ENCODE measurements around the gene VPS8.

Gene VPS8

DNA sequence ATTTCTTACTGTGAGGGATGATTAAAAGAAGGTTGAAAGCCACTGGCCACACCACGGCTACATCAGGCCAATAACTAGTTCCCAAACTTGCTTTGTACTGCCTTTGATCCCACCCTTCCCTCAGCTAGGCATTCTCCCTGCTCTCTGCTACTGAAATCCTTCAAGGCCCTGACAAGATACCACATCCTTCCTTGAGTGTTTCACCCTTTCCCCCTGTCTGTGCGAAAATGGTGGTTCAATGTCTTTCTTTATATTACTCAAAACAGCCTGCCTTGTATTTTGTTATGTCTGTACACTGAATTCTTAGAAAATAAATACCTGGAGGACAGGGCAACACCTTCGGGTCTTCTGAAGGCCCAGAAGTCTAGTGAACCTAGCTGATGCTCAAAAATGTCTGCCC, 932 bp upstream of the VPS8 start:
- no peak for DNase-seq (ENCODE audit: low read depth in 2 of 2)

DNA sequence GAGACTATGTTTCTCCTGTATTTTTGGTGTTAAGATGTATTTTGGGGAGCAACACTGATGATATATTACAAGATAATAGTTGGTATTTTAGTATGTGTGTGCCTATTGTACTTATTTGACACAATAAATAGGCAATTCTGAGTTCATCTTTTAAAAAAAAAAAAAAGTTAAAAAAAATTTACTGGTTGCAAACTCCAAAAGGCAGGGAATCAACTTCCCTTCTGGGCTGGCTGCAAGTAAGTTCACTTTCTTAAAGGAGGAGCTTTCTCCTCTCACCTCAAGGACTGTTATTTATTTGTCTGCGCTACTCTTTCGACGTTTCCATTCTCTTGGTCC, 335 bp upstream of the VPS8 start:
- DNase-seq (ENCODE audit: low read depth in 2 of 2), result no peak

DNA sequence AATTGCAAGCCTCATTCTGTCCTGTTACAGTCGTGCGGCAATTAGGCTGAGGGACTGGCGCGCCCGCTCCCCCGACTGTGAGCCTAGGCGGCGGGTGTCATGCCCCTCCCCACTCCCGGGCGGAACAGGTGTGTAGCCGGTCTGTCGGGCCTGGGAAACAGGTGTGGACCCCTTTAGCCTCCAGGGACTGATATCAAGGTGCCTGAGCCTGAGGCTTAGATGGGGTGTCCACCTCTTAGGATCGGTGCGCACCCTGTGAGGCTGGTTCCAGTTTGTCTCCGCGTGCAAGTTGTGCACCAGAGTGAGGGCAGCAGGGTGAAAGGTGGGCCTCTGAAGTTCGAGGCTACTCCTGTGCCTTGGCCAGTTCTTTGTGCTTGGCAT, 686 bp downstream of the VPS8 start:
- no peak for DNase-seq (ENCODE audit: low read depth in 2 of 2)

DNA sequence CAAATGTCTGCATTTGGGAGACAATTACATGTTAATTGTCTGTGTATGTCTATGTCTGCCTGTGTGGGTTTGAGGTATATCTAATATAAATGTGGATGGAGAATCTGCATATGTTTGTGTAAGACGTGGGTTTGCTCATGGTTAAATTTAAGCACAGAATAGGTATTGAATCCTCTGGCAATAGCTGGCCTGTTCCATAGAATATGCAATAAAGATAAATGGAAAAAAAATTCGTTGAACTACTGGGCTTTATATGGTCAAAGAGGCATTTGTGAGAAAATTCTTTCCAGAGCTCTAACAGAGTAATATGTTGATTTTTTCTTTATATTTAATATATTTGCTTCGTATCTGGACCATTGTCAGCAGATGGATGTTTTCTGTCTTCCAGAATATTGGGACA, 1.4 kb downstream of the VPS8 start:
- no peak for DNase-seq (ENCODE audit: low read depth in 2 of 2)

DNA sequence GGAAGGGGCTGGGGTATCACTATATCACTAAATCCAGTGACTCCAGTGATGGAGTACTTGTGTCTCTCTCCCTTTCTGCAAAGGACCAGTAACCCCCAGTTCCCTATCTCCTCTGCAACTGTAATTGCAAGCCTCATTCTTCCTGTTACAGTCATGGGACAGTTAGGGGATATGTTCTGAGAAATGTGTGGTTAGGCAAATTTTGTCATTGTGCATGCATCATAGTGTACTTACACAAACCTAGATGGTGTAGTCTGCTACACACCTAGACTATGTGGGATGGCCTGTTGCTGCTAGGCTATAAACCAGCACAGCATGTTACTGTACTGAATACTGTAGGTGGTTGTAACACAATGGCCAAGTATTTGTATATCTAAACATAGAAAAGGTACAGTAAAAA, 2.2 kb downstream of the VPS8 start:
- DNase-seq (ENCODE audit: low read depth in 2 of 2), result no peak

DNA sequence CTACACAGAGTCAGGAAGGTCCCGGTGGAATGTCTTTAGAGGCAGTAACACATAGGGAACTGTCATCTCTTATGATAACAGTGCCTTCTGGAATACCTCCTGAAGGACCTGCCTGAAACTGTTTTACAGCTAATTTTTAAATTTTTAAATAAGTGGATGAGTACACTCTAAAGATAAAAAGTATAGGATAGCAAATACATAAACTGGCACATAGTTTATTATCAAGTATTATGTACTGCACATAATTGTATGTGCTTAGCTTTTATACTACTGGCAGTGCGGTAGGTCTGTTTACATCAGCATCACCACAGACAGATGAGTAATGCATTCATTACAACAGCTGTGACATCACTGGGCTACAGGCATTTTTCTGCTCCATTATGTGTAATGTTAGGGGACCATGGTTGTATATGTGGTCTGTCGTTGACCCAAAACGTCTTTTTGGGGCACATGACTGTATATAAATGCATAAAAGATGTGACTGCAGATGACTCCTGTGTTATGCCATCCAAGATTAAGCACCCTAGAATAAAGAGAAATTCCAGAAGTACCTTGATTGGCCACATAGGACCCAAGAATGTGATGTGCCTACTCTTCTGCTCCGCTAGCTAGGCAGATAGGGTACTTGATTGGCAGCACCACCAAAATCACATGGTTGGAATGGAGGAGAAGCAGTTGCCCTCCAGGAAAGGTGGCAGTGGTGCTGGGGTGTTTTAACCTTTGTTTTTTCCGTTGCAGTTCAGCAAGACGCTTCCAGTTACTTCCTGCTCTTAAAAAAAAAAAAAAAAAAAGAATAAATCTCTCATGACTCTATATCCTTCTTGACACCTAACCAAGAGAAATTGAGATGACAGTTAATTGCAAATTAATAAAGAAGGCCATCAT, 3.3 kb downstream of the VPS8 start:
- DNase-seq (ENCODE audit: low read depth in 2 of 2), result no peak

DNA sequence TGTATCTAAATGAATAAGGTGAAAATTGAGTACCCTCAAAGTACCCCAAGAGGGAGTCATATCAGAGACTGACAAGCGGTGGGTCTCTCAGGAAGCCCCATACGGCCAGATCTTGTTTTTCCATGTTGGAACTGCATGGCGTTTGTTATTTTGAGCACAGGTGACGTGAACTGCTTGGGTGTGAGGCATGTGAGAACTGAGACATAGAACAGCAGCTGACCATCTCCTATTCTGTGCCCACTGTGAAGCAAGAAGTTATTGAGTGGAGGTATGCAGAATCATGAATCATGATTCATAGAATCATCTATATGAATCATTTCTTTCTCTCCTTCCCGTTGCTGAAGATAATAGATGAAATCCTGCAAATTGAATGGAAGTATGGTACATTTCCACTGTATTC, 4.6 kb downstream of the VPS8 start:
- no peak for DNase-seq (ENCODE audit: low read depth in 2 of 2)

DNA sequence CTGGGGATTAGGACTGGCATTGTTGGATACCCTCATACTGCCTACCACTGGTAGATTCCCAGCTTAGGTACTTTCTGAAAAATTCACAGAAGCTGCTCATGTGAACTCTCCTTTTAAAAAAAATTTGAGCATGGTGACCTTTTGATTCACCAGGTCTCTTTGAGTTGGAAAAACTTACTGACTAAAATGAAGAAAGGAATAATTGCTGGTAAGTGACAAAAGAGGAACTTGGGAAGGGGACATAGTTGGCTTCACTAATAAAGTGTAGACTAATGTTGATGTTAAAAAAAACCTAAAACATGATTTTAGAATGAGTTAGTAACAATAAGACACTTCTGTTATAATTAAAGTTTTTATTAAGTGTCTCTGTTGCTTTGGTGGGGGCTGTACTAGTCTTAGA, 8.6 kb downstream of the VPS8 start:
- no peak for DNase-seq (ENCODE audit: low read depth in 2 of 2)

DNA sequence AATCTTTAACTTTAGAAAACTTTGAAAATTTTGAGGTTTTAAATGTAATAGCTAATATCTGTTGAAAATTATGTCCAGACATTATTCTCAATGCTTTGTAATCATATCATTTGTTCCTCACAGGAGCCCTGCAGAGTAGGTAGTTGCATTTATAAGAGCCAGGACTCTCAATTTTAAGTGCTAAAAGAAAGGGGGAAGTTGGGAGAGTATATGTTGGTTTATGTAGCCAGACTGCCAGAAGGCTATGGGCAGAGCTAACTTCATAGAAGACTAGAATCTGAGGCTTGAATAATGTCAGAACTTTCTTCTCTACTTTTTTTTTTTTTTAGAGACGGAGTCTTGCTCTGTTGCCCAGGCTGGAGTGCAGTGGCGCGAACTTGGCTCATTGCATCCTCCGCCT, 9.1 kb downstream of the VPS8 start:
- DNase-seq (ENCODE audit: low read depth in 2 of 2), result no peak

DNA sequence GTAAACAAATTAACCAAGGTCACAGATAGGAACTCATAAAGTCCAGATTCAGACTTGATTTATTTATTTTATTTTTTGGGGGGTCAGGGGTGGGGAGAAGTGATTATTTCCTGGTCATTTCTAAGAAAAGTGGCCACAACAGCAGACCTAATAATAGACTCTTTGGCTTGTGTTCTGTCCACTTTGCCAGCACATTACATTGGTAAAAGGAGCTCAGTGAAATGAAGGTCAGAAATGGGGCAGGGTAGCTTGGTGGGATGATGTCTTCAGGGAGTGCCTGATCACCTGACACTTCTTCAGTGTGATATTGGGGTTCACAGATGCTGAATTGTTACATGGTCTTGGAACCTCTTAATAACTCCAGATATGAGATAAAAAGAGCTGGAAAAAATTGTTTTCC, 10.1 kb downstream of the VPS8 start:
- DNase-seq (ENCODE audit: low read depth in 2 of 2), result no peak

DNA sequence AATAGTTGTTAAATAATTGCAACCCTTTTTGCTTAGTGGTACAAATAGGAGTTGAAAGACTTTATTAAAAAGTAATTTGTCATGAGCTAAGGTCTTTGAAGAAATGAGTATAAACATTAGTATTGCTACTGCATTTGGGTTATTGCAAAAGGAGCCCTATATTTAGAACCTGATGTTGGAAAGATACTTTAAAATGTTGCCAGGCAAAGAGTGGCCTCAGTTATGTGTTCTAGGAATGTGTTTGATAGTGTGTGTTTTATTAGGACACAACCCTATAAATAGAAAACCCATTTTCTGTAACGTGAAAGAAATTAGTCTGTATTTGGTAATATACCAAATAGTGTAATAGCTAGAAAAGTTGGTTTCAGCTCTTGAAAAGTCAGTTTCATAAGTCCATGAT, 10.7 kb downstream of the VPS8 start:
- DNase-seq (ENCODE audit: low read depth in 2 of 2), result no peak

DNA sequence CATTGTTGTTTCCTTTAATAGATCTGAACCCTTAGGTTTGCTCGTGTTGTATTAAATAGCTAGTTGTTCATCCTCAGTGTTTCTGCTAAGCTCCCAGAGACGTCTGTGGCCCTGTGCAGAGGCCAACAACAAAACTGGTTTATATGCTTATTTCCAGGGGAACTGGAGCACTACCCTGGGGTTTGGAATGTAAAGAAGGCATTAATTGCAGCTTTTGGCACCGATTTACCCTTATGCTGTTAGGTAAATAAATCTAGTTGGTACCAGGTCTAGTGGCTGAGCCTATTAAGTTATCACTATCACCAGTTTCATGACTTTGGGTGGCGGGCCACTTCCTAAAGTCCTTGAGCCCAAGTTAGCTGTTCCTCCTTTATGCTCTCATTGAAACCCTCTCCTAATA, 12.0 kb downstream of the VPS8 start:
- DNase-seq (ENCODE audit: low read depth in 2 of 2), result no peak

DNA sequence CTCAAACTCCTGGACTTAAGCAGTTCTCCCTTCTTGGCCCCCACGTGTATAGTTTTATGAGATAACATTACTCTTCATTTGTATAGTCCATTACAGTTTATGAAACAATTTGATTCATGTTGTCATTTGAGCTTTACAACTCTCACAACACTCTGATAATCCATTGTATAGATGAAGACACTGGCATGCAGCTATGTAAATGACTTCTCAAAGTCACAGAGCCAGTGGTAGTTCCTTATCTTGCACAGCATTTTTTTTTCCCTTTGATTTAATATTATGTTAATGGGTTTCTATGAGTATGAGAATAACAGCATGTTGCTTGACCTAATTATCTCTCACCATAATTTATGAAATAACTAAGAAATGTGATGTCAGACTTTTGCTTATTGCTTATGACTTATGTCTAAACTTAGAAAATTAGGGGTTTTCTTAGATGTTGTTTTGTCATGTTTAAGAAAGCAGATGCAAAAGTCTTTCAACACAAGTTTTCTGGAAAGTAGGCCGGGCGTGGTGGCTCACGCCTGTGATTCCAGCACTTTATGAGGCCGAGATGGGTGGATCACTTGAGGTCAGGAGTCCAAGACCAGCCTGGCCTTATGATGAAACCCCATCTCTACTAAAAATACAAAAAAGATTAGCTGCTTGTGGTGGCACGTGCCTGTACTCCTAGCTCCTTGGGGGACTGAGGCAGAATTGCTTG, 13.3 kb downstream of the VPS8 start:
- no peak for DNase-seq (ENCODE audit: low read depth in 2 of 2)

DNA sequence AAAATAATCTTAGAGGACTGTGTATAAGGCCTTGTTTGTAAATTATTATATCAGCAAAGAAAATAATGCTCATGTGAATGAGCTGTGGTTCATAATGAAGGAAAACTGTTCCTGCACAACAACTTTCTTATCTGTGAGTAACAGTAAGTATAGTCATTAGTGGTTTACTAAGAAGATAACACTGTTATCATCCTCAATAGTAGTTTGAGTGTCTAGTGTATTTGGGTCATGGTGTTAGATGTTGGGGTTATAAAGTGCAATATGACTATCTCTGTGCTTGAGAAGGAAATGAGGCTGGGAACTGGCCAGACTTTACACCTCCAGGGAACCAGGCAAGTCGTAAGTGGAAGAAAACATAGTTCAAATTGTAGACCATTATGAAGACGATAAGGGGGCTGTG, 15.6 kb downstream of the VPS8 start:
- DNase-seq (ENCODE audit: low read depth in 2 of 2), result no peak

DNA sequence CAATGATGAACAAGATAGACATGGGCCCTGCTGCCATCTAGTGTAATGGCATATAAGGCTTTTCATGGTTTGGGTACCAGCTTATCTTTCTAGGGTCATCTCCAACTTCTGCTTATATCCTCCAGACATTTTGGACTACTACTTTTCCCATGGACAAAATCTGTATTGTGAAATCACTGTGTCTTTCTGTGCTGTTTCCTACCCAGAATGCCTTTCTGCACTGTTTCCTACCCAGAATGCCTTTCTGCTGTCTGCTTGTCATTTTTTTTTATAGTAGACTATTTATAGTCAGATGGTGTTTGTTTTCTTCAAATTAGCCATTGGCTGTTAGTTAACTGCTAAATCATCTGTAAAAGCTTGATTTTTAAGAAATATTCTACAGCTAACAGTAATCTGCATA, 20.1 kb downstream of the VPS8 start:
- no peak for DNase-seq (ENCODE audit: low read depth in 2 of 2)

DNA sequence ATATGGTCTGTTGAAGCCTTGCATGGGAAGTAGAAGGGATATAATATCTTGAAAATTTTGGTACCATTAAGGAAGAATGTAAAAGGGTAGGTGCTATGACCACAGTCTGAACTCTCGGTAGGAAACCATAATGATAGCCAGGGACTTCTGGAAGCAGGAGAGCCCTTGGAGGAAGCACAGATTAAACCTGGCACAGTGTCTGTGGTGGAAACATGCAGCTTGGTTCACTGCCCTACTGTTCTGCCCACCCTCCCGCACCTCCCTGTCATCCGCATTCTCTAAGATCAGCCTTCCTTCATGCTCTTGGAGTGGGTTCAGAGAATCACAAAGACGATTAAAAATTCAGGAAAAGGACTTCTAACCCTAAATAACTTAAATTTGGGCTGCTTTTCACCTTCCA, 20.9 kb downstream of the VPS8 start:
- no peak for DNase-seq (ENCODE audit: low read depth in 2 of 2)

DNA sequence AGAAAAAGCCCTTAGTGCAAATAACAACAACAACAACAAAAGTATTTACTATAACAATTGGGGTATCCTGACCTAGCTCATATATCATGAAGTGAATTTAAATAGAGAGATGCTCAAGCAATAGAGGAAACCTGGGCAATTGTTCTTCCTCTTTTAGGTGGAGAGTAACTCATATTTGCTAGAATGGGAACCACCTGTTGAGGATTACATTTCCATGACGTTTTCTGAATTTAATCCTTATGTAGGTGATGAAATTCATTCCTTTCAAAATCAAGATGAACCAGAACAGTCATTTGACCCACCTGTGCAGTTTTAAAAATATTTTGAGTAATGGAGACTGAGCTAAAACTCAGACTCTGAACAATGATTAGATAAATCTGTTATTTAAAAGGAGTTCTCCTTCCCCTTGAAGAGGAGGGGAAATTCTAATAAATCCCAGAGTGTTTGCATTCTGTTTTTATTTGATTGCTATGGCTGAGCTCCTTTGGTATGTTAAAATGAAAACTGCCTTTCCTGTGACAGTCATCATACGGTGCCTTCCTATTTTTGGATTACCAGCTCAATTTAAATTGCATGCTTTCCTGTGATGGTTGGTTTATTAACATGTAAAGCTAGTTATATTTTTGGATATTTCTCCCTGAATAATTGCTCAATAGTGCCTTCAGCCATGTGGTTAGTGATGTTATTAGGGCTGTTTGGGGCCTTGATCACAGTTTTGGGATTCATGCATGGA, 24.3 kb downstream of the VPS8 start:
- DNase-seq (ENCODE audit: low read depth in 2 of 2), result no peak

DNA sequence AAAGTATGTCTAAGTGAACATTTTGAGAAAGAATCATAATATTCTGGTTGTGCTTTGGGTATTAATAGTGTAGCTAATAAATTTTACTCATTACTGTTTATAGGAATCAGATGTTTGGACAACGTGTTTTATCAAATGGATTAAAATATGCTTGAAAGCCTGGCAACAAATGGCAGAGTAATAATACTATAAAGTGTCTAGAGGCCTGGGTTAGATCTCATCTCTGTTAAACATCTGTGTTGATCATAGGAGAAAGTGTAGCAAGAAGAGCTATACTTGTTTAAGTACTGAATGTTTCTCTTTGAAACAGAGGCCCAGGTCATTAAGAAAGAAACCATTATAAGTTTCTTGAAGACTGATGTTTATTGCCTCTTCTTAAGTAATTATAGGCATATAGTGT, 30.5 kb downstream of the VPS8 start:
- DNase-seq (ENCODE audit: low read depth in 2 of 2), result no peak

DNA sequence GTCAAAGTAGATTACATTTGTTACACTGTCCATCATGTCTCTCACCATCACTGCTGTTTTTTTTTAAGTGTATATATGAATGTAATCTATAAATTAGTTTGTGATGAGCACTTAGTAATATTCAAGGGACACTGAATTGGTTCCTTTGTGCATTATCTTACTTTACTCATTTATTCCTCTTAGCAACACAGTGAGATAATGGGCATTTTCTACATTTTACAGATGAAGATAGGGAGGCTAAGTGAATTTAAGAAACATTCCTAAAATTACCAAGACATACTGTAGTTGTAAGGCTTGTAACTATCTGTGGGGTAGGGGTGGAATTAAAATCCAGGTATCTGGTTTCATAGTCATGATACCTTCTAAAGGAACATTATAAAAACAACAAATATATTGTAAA, 33.9 kb downstream of the VPS8 start:
- DNase-seq (ENCODE audit: low read depth in 2 of 2), result no peak

DNA sequence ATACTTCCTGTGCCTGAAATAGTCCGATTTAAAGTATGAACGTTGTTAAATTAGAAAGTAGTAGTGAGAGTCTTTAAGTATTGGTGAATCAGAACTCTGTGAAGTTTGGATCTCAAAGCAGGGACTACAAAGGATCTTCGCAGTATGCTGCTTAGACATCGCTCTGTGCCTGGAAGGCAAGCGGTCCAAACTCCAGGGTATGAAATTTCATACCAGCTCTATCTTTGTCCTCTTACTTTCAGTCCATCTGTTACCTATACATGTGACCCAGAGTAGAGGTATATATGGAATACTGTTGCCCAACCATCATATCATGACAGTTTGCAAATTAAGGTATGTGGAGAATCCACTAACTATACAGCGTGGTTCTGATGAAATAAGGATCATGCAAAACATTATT, 34.5 kb downstream of the VPS8 start:
- DNase-seq (ENCODE audit: low read depth in 2 of 2), result no peak

DNA sequence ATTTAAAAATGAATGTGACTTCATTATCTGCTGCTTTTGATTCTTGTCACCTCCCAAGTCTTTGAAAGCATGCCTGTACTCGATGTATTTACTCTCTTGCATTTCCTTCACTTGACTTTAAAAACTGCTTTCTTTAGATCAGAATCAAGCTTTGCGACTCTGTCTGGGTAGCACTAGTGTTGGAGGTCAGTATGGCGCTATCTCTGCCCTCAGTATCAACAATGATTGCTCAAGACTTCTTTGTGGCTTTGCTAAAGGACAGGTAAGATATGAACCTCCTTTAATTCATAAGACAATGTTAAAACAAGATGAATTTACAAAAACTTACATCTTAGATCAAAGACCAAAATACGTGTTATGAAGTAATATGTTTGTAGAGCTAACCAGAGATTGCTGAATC, 37.0 kb downstream of the VPS8 start:
- DNase-seq (ENCODE audit: low read depth in 2 of 2), result no peak

DNA sequence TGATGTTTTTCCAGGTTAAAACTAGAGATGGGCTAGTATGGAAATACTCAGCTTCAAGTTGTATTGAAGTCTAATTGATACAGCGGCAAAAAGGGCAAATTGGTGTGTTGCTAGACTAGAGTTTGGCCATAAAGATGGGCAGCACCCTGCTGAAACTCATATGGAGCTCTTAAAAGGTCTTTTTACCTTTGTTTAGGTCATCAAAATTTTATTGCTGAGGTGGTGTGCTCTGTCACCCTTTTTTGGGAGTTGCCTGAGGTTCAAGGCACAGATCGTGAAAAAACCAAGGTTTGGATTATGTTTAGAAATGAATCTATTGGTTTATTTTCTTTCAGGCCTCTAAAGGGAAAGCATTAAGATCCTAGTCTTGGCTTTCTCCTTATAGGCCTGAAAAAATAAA, 38.2 kb downstream of the VPS8 start:
- DNase-seq (ENCODE audit: low read depth in 2 of 2), result no peak

DNA sequence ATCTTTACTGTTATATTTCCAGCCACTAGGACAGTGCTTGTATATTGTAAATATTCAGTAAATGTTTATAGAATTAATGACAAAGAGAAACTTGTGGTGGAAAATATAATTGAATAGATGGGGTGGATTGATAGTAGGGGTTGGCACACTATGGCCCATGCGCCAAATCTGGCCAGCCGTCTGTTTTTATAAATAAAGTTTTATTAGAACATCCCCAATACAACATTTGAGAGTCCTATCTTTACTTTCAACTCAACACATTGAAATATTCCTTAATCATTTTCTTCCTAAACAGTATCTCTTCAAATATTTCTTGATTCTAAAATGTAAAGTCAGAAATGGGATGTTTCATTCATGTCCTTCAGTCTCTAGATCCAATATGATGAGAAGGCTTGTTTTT, 45.1 kb downstream of the VPS8 start:
- DNase-seq (ENCODE audit: low read depth in 2 of 2), result no peak

Data from activated CD4-positive, alpha-beta T cell treated with anti-CD3 and anti-CD28 coated beads for 24 hours (primary cell).